Activated gamma-delta T cell treated with anti-CD3 and anti-CD28 coated beads, Interleukin-2, amount 50 U/mL, for 16 hours (primary cell): ENCODE data around the gene NOTUM.

ENCODE experiments used
- DNase-seq: peaks from one replicate; pipeline ENCODE4 v3.0.0-alpha.2; 2020; ENCODE audit warnings: low read depth

The NOTUM gene

DNA sequence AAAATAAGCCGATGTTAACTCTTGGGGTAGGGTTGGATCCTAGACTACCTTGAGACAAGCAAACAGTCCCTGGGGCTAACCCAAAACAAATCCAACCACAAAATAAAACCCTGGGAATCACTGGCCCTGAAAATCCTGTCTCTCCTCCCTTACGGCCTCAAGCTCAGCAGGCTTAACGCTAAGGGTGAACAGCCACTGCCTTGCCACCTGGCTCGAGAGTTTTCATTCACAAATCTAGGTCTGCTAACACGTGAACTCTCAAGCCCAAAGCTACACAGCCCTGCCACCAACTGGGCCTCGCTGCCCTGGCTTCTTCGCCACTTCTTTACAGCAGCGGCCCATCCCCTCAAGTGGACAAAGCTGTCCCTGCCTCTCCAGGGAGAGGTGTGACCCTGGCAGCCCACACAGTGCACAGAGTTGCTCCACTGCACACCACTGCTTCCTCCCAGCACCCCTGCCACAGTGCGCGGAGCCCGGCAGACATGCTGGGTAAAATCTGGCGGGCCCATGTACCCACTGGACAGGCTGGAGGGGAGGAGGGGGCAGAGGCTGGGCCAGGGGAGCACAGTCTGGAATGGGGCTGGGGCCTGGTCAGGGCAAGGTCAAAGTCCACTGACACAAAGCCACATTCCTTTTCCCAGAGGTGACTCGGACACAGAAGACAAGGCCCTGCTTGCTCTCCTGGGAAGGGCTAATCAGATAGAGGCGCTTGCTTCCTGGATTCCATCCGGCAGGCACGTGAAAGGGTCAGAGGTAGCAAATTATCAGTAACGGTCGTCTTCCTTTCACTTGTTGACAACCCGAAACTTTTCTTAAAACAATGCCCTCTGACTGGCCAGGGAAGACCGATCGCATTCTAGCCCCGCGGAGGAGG lies 50.8 kb downstream of the NOTUM start:
- DNase-seq = no peak

DNA sequence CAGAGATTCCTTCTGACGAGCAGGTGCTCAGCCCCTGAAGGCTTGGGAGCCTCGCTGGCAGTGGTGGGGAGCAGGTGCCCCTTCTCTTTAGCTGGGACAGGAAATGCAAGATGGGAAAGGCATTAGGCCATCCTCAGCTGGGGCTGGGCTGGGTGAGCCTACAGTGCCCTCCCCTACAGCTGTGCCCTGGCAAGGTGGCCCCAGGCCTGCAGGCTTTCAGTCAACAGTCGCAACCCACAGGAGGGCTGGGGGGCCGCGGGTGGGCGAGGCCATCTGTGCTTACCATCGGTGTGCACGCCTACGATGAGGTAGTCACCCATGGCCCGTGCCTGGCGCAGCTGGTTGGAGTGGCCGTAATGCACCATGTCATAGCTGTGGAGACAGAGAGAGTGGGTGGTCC lies 51.8 kb downstream of the NOTUM start:
- DNase-seq = no peak

DNA sequence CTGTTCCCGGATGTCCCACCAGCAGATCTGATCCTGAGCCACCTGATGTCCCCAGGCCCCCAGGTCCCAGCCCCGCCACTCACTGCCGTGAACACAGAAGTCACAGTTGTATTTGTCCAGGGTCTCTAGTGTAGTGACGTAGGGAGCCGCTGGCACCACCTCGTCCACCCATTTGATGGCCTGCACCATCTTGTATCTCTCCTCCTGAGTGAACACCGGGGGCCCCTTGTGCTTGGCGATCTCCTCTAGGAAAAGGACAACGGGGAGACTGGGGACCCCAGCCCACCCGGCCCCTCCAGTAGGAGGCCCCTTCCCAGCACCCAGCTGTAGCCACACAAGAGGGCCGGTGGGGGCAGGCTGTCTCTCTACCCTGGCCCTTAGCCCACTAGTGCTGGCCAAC lies 52.2 kb downstream of the NOTUM start:
- DNase-seq = no peak

- DNase-seq = no peak
These were observed 53.5 kb downstream of the NOTUM start for GRCh38 chr17:81907219-81908145.

DNA sequence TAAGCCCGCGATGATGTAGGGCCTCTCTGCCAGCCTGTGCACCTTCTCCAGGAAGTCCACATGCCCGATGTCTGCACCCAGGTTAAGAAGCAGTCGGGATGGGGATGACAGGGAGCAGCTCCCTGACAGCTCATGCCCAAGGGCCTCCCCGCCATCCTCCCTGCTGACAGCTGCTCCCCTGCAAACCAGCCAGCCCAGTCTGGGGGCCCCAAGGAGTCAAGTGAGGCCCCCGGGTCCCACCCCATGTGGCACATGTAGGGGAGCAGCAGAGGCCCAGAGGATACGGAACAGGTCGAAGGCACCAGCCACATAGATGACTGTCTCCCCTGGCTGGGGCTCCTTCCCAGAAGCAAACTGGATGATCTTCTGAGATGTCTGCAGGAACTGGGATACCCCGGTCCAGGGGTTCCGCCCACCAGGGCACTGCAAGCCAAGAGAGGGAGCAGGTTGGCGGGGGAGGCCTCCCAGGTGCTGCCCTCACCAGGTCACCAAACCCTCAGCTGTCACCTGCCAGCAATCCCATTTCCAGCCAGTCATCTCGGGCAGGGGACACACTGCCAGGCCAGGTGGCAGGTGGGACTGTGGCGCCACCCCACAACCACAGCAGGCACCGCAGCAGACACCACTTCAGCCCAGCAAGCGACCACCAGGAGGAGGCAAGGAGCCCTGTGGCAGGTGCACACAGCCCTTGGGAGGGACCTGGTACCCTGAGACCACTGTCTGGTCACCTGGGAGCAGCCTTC lies 54.3 kb downstream of the NOTUM start:
- DNase-seq = no peak

DNA sequence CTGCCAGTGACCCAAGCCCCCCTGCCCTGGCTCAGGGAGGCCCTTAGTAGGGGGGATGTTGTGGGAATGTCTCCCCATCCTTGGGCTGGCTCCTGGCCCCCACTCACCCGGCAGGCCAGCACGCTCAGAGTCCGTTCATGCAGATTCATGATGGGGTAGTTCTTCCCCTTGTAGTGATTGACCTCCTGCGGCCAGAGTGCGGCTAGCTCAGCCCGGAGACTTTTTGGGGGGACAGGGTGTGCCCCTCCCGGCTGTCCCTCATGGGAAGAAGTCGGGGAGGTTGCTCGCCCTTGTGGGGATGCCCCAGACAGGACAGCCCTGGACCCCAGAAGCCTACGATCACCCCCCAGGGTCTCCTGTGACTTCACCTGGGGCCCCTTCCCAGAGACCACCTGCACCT lies 55.0 kb downstream of the NOTUM start:
- DNase-seq = no peak

GRCh38 chr17:81905424-81905875 lies 55.5 kb downstream of the NOTUM start:
- DNase-seq = no peak

GRCh38 chr17:81904600-81905423 lies 56.2 kb downstream of the NOTUM start:
- no peak for DNase-seq

- no peak for DNase-seq
These were observed 56.9 kb downstream of the NOTUM start for GRCh38 chr17:81903896-81904599.

- DNase-seq = no peak
These were observed 57.6 kb downstream of the NOTUM start for GRCh38 chr17:81903415-81903831.

DNA sequence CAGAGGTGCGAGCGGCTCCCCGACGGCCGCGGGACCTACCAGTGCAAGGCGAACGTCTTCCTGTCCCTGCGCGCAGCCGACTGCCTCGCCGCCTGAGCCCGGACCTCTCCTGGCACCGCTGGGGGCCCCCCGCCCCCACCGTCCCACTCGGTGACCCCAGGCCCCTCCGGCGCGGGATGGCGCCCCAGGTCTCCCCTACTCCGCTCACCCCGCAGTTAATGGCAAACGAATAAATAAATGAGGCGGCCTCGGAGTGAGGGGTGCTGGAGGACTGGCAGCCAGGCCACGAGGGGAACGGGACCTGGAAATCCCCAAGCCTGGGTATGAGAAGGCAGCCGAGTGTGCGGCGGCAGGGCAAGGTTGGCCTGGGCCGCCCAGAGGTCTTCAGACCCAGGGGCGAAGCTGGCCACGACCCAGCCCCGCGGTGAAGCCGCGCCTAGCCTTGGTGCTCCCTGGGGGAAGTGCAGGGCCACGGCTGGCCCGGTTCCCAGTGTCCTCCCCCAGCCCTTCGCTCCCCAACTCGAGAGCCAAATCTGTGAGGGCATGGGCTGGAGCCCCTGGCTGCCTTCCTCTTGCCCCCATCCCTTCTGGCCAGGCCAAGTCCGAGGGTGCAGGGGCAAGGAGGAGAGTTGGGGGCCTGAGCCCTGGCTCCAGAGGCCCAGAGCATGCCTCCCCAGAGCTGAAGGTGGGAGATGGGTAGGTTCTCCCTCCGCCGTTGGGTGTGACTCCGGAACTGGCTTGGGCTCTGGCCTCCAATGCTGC lies 58.2 kb downstream of the NOTUM start:
- no peak for DNase-seq
